GM18870 (cell line): ENCODE data around the gene BCAS3.

Source experiments
- ATAC-seq: cut with Tn5 transposase; IDR thresholded peaks from one replicate; pipeline ENCODE4 v1.9.1; 2021; ENCODE audit warnings: moderate library complexity; ENCODE audit not compliant: unreplicated experiment

The BCAS3 gene

GRCh38 chr17:61212655-61213054 lies 535.0 kb downstream of the BCAS3 start:
- ATAC-seq = no peak

GRCh38 chr17:61214753-61215152 lies 537.1 kb downstream of the BCAS3 start:
- ATAC-seq = no peak

DNA sequence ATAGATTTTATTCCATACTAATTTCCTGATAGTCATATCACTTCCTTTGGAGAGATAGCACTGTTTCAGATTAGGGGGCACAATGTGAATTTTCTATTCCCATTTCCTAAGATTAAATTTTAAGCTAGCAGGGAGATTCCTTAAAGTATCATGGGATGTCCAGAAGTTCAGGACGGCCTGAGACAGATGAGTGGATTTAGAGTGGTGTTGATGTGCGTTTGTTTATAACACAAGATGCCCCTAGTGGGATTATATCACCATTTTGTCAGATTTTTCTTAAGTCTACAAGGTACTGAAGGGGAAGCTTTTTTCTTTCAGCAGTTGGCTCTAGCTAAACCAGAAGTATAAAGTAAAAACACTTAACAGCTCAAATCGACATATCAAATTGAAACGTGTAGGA lies 538.4 kb downstream of the BCAS3 start:
- ATAC-seq = no peak

DNA sequence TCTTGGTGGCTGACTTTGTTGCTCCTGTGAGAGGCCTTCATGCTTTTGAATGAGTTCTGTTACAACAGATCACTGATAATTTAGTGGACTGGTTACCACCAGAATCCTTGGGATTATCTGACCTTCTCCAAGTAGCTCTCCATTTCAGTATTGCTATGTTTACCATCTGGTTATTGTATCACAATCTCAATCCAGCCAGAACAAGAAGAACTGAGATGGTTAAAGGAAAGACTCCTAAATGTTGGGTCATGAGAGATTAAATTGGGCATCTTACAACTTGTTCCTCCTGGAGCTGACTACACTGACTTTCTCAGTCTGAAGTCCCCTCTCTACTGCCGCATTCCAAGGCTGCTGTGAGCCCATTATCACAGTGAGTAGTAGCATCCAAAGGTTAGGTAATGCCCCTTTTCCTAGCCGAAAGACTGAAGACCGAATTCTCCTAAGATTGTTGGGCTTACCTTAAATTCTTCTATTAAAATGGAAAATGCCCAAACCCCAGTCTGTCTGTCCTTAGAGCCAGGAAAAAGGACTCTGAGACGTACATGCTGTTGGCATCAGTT lies 540.3 kb downstream of the BCAS3 start:
- no peak for ATAC-seq

DNA sequence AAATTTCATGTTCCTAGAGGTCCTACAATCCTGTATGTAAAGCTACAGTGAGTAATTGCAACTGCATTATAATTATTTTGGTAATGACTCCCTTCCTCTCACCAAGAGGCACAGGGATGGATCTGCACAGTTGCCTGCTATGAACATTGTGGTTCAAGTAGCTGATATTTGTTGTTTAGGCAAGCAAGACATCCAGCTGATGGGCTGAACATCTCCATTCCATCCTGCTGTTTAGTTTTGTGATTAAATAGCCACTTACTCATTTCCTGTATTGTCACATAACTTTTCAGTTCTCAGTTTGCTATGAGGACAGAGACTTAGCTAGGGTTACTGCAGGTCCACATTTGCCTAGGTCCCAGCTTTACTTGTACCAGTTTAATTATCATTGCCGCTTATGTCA lies 540.8 kb downstream of the BCAS3 start:
- ATAC-seq = no peak

GRCh38 chr17:61219460-61219859 lies 541.8 kb downstream of the BCAS3 start:
- no peak for ATAC-seq

GRCh38 chr17:61221181-61221580 lies 543.5 kb downstream of the BCAS3 start:
- ATAC-seq = no peak

DNA sequence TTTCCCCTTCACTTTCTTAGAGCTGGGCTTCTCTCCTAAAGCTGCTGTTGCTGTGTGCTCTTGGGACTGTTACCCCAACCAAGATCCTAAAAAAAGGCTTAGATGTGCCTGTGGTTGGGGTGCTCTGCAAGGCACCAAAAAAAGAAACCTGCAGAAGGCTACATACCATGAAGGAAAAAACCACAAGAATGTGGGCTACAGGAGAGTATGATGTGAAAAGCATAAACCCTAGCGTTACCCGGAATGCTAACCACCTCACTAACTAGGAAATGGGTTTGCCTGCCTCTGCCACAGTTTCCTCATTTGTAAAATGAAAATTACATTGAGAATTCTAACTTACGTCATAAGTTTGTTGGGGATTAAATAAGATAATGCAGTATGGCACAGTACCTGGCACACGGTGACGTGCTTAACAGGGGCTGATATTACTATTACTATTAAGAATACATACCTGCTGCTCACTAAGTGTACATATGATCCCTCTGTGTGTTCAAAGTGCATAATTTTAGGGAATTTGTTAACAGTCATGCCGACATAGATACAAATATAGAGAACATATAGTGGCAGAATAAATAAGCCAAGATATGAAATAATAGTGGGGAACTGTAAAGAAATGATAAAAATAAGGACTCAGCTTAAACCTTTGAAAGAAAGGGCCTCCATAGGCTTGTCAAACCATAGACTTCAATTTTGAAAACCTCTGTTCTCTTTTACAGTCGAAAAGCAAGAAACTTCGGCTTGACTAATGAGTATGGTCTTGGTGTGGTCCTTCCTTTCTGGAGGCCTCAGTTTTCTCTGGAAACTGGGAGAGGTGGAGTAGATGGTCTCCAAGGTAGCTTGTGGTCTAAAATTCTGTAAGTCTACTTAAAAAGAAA lies 544.2 kb downstream of the BCAS3 start:
- ATAC-seq = no peak

- ATAC-seq = no peak
Observed at GRCh38 chr17:61223725-61224124, 546.1 kb downstream of the BCAS3 start.

- ATAC-seq = no peak
Observed at GRCh38 chr17:61225178-61225882, 547.7 kb downstream of the BCAS3 start.

DNA sequence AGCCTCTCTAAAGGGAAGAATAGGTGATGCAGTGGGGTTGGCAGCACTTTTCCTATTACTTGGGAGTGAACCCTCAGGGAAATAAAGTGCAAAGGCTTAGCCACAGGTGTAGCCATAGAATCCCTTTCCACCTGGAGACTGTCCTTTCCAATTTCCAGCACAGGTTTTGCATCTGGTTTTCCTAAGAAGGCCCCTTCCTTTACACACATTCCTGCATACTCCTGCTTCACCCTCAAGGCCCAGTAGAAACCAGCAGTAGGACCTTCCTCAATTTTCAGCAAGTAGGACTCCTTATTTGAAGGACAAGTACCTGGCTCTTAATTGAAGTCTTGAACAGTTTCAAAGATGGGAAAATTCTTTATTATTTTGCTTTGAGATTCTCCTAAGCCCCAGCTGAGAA lies 550.2 kb downstream of the BCAS3 start:
- ATAC-seq = no peak

DNA sequence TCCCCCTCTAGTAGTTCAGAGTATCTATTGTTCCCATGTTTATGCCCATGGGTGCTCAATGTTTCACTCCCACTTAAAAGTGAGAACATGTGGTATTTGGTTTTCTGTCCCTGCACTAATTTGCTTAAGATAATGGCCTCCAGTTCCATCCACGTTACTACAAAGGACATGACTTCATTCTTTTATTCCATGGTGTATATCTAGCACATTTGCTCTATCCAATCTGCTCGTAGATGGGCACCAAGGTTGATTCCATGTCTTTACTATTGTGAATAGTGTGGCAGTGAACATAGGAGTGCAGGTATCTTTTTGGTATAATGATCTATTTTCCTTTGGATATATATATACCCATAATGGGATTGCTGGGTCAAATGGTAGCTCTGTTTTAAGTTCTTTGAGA lies 552.8 kb downstream of the BCAS3 start:
- ATAC-seq = no peak

GRCh38 chr17:61230972-61231820 lies 553.5 kb downstream of the BCAS3 start:
- ATAC-seq = no peak

DNA sequence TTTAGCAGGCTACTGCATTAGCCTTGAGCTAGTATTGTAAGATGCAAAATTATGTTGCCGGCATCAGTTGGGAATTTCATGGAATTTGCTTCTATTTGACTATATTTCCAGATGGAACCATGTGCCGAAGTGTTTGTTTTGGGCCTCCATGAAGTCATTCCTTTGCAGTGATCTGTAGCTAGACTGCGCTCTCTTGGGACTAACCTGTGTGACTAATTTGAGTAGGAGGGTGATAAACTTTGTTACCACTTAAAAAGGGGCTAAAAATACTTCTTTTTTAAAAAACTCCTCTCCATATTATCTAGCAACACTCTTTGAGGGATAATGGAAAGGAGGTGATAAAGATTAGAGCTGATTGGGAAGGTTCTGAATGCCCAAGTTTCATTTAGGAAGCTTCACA lies 555.2 kb downstream of the BCAS3 start:
- no peak for ATAC-seq

DNA sequence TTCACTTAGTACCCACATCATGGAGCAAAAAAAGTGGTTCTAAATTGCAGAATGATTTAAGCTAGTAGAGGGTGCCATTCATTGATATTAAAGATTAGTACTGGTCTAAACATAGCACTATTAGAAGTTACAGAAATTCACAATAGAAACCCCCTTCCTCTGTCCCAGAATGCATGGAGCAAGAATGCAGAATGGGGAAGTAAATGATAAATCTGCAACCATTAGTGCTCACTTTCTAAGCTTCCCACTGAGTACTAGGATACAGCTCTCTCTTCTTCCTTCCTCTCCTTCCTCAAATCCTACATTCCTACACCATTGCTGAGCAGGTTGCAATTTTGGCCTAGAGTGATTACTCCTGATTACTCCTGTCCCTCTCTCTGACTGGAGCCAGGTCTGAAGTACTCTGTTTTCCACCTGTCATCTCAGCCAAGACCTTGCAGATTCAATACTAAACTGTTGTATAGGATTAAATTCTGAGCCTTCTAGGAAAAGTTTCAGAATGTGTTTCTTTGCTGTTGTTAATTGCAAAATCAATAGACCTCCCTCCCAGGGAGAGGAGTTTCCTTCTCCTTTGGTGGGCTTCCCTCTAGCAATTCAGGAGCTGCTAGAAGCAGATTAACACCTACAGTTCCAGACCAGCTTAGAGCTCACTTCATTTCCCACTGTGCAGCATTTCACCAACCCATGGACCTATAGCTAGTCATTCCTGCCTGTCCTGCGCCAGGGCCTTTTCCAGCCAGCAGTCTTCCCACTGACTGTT lies 556.5 kb downstream of the BCAS3 start:
- no peak for ATAC-seq

- no peak for ATAC-seq
Observed at GRCh38 chr17:61235001-61235826, 557.6 kb downstream of the BCAS3 start.

GRCh38 chr17:61235827-61236197 lies 558.2 kb downstream of the BCAS3 start:
- no peak for ATAC-seq

GRCh38 chr17:61237275-61237674 lies 559.6 kb downstream of the BCAS3 start:
- ATAC-seq = no peak

DNA sequence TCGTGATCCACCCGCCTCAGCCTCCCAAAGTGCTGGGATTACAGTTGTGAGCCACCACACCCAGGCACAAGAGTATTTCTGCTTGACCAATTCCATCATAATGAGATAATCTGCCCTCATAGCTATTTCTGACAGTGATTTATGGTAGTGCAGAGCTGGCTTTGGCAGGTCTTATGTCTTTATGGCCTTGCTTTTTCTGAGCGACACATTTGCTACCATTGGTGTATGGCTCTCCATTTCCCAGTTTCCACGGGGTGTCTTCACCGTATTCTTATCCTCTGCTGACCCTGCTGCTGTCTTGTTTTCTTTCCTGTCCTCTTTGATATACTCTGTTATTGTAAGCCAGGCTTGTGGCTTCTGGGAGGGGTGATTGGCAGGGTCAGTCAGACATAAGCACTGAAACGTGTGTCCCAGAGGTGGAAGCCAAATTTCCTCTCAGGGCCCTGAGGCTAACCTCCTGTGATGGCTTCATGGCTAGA lies 560.8 kb downstream of the BCAS3 start:
- no peak for ATAC-seq
